Subcutaneous abdominal adipose tissue (tissue), 5 donors: ENCODE measurements around the gene MYLK4.

ENCODE experiments used
- H3K27ac ChIP-seq: one replicate; pipeline ENCODE4 v1.7.0; 2013; ENCODE audit warnings: low read depth, mild to moderate bottlenecking, inconsistent platforms, low read length, moderate library complexity
- H3K27me3 ChIP-seq, 5 donors: one replicate each; pipeline ENCODE4 v1.7.0; 2013; ENCODE audit warnings: low read length in 5 of 5, inconsistent platforms in 1 of 5; ENCODE audit not compliant: control insufficient read depth in 5 of 5, insufficient read depth in 4 of 5
- H3K36me3 ChIP-seq, 5 donors: one replicate each; pipeline ENCODE4 v1.7.0; 2013; ENCODE audit warnings: low read length in 5 of 5; ENCODE audit not compliant: control insufficient read depth in 5 of 5, insufficient read depth in 5 of 5
- H3K4me1 ChIP-seq, 5 donors: one replicate each; pipeline ENCODE4 v1.7.0; 2013; ENCODE audit warnings: low read length in 5 of 5, mild to moderate bottlenecking in 3 of 5, moderate library complexity in 1 of 5; ENCODE audit not compliant: control insufficient read depth in 5 of 5, insufficient read depth in 5 of 5
- H3K4me3 ChIP-seq, 5 donors: one replicate each; pipeline ENCODE4 v1.7.0; 2013; ENCODE audit warnings: low read length in 5 of 5, low read depth in 1 of 5
- H3K9ac ChIP-seq, 5 donors: one replicate each; pipeline ENCODE4 v1.7.0; 2013; ENCODE audit warnings: low read length in 5 of 5, mild to moderate bottlenecking in 4 of 5, moderate library complexity in 3 of 5
- H3K9me3 ChIP-seq, 5 donors: one replicate each; pipeline ENCODE4 v1.7.0; 2013; ENCODE audit warnings: low read length in 5 of 5; ENCODE audit not compliant: control insufficient read depth in 5 of 5
- donor health status: healthy.
- donor health status: healthy.
- donor health status: healthy.
- donor health status: healthy.
- donor health status: healthy.

Gene MYLK4

DNA sequence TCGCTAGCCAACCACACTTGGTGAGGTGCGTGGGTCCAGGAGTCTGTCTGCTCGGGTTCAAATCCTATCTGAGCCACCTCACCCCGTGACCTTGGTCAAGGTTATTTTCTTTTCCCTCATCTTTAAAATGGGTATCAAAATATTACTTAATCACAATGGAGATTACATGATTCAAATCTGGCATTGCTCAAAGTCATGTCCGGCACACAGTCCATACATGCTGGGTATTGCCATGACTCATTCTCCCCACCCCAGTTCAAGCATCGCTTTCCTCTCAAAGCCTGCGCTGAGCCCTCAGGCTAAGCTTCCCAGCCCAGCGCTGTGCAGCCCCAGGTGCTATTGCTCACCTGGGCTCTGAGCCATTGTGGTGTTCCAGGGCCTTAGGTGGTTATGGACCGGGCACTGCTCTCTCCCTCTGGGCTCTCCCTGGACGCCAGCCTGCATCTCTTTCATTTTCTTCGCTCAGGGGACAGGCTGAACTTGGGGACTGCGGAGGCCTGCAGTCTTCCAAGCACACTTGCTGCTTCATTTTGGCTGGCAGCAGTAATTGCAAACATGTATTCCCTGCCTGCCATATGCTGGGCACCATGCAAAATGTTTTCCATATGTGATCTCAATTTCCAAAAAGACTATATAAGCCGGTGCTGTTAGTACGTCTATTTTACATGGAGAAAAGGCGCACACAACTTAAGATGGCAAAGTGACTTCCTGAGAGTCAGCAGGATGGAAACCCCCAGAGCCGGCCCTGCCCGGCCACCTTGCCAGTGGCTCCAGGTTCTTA is 41.8 kb upstream of the MYLK4 start:
- H3K4me1 ChIP-seq, result peaks cover 4 to 12% (median 8%) of the 10 kb centered on the region in 5 donors

GRCh38 chr6:2791450-2791974 is 40.8 kb upstream of the MYLK4 start:
- peak overlapping the region; percentile 55 for H3K27ac ChIP-seq
- peak overlapping the region in 1 of 5 donors; percentile 48 for H3K9ac ChIP-seq
- no peaks in the 10 kb centered on the region for H3K9me3 ChIP-seq
- peaks cover 4 to 12% (median 8%) of the 10 kb centered on the region in 5 donors for H3K4me1 ChIP-seq
- no peaks in the 10 kb centered on the region for H3K27me3 ChIP-seq
- peaks cover 0 to 7% (median 5%) of the 10 kb centered on the region in 5 donors for H3K36me3 ChIP-seq
- H3K4me3 ChIP-seq, result no peak overlapping the region

More for the DNA sequence above, 41.8 kb upstream of the MYLK4 start:
- Histone ChIP-seq H3K27ac (no peak overlapping the region), H3K36me3 (peaks cover 0 to 6% (median 4%) of the 10 kb centered on the region in 5 donors), H3K4me3 (no peak overlapping the region), H3K9me3 (no peaks in the 10 kb centered on the region), H3K27me3 (no peaks in the 10 kb centered on the region), H3K9ac (no peak overlapping the region)

DNA sequence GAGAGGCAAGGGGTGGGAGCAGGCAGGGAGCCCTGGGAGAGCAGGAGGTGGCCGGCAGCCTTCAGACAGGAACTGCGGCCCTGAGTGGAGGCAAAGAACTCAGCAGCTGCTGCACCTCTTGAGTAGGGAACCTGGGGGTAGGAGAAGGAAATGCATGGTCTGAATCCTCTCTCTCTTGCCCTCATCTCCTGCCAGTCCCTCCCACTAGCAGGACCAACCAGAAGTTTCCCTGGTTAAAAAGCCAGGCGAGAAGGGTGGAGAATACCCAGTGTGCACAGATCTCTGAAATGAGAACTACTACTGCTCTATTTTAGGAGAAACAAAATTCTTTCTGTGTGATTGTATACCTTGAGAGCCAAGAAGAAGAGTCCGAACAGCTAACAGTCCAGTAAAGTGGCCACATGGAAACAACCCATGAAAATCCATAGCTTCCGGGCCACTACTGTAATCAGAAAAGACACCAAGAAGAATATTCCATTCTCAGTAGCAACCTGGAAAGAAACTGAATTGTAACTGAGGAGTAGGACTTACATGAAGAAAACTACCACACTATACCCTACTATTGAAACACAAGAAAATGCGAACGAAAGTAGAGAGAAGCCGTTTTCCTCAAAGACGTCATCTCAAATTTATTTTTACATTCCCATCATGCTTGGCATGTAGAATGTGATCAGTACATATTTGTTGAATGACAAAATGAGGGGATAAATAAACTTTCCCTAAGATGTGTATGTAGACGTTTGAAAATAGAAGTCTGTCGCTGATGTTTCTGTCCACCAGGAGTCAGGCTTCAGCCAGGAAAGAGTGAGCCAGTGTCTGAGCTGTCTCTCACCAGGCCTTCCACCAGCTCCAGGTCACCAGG is 40.1 kb upstream of the MYLK4 start:
- Histone ChIP-seq H3K9ac (peak overlapping the region in 3 of 5 donors; percentile 19 to 56 (median 43)), H3K4me3 (peak overlapping the region in 1 of 5 donors; percentile 11)

GRCh38 chr6:2786269-2786668 is 35.5 kb upstream of the MYLK4 start:
- Histone ChIP-seq H3K4me1 (peaks cover 4 to 7% (median 6%) of the 10 kb centered on the region in 5 donors), H3K27me3 (no peaks in the 10 kb centered on the region), H3K4me3 (no peak overlapping the region), H3K27ac (no peak overlapping the region), H3K9me3 (no peaks in the 10 kb centered on the region), H3K36me3 (peaks cover 0 to 47% (median 43%) of the 10 kb centered on the region in 5 donors), H3K9ac (no peak overlapping the region)

More for the DNA sequence above, 40.1 kb upstream of the MYLK4 start:
- H3K27me3 ChIP-seq, result no peaks in the 10 kb centered on the region
- H3K27ac ChIP-seq, result peak overlapping the region; percentile 55
- peaks cover 4 to 12% (median 8%) of the 10 kb centered on the region in 5 donors for H3K4me1 ChIP-seq
- no peaks in the 10 kb centered on the region for H3K9me3 ChIP-seq
- peaks cover 0 to 13% (median 12%) of the 10 kb centered on the region in 5 donors for H3K36me3 ChIP-seq

GRCh38 chr6:2784930-2785329 is 34.2 kb upstream of the MYLK4 start:
- no peaks in the 10 kb centered on the region for H3K9me3 ChIP-seq
- no peak overlapping the region for H3K27ac ChIP-seq
- H3K27me3 ChIP-seq, result no peaks in the 10 kb centered on the region
- H3K36me3 ChIP-seq, result peaks cover 0 to 61% (median 51%) of the 10 kb centered on the region in 5 donors
- H3K4me3 ChIP-seq, result no peak overlapping the region
- no peak overlapping the region for H3K9ac ChIP-seq
- H3K4me1 ChIP-seq, result no peaks in the 10 kb centered on the region

- Histone ChIP-seq H3K9ac (no peak overlapping the region), H3K27me3 (no peaks in the 10 kb centered on the region), H3K4me3 (no peak overlapping the region), H3K36me3 (peaks cover 3 to 67% (median 57%) of the 10 kb centered on the region in 5 donors), H3K27ac (no peak overlapping the region), H3K9me3 (no peaks in the 10 kb centered on the region), H3K4me1 (no peaks in the 10 kb centered on the region)
Measured at GRCh38 chr6:2784061-2784460, 33.3 kb upstream of the MYLK4 start.

DNA sequence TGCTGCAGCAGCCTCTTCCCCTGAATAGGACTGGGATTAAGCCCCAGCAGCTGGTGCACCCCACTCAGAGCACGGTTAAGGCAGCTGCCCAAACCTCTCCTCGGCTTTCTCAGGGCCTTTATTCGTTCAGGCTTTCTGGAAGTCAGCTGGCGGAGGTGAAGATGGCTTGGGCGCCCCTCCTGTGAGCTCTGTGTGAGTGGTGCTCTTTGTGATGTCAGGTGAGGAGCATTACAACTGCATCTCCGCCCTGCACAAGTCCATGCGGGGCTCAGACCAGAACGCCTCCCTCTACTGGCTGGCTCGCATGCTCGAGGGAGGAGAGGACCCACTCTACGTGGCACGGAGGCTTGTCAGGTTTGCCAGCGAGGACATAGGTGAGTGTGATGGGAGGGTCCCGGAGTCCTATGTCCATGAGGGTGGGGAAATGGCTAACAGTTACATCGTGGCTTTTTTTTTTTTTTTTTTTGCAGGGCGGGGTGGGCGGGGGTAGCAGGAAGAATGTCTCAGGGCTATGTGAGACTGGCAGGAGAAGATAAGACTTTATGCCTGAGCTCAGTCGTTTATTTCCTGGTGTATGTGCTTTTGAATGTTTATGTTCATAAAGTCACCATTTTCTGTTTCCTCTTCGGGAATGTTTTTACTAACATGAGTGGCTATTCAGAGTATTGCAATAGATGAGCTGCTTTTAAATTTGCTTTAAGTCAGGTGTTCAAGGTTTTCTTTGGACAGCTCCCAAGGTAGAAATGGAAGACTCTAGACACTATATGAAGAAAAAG is 32.7 kb upstream of the MYLK4 start:
- H3K4me1 ChIP-seq, result no peaks in the 10 kb centered on the region
- H3K9me3 ChIP-seq, result no peaks in the 10 kb centered on the region
- H3K27ac ChIP-seq, result no peak overlapping the region
- no peak overlapping the region for H3K9ac ChIP-seq
- no peaks in the 10 kb centered on the region for H3K27me3 ChIP-seq
- no peak overlapping the region for H3K4me3 ChIP-seq
- H3K36me3 ChIP-seq, result peaks cover 3 to 74% (median 60%) of the 10 kb centered on the region in 5 donors

GRCh38 chr6:2782825-2783187 is 32.1 kb upstream of the MYLK4 start:
- Histone ChIP-seq H3K9me3 (no peaks in the 10 kb centered on the region), H3K27me3 (no peaks in the 10 kb centered on the region), H3K27ac (no peak overlapping the region), H3K9ac (no peak overlapping the region), H3K36me3 (peaks cover 3 to 72% (median 59%) of the 10 kb centered on the region in 5 donors), H3K4me1 (no peaks in the 10 kb centered on the region), H3K4me3 (no peak overlapping the region)

DNA sequence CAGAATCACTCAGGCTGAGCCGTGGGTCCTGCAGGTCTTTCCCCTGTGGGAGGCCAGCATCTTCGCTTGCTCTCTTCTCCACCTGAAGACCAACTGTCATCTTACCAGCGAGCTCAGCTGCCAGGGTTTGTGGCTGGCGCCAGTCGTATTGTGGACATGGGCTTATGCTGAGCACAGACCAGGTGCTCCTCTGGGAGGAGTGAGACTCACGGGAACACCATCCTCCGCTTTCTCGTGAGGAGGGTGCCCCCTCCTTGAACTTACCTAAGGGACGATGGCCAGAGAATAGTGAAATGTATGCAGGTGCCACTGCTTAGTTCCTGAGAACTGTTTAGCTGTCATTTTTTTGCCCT is 31.6 kb upstream of the MYLK4 start:
- Histone ChIP-seq H3K36me3 (peaks cover 3 to 68% (median 55%) of the 10 kb centered on the region in 5 donors), H3K27me3 (no peaks in the 10 kb centered on the region), H3K9me3 (no peaks in the 10 kb centered on the region), H3K4me3 (no peak overlapping the region), H3K4me1 (no peaks in the 10 kb centered on the region), H3K9ac (no peak overlapping the region), H3K27ac (no peak overlapping the region)
